ENCODE results near the gene PWWP2B.

GRCh38 chr10:132430231-132430743 is 33.3 kb downstream of the PWWP2B start:
- TF ChIP-seq CTCF (IDR thresholded peaks at IDR 0.05 in 2 of 3, conservative IDR thresholded peaks at IDR 0.05 in 1 of 3; ENCODE audit: insufficient read depth in 2 of 3, low read depth in 1 of 3, low read length in 3 of 3) (no peak), ELK3 (CRISPR knock-in tag; IDR thresholded peaks at IDR 0.05) (no peak), FOXJ3 (CRISPR knock-in tag; IDR thresholded peaks at IDR 0.05) (no peak), TAF1 (IDR thresholded peaks at IDR 0.05; ENCODE audit: control insufficient read depth, extremely low read depth, insufficient read depth, low read length, severe bottlenecking) (no peak), HDAC2 (IDR thresholded peaks at IDR 0.05) (no peak)
- TF ChIP-seq, protein P1, sequence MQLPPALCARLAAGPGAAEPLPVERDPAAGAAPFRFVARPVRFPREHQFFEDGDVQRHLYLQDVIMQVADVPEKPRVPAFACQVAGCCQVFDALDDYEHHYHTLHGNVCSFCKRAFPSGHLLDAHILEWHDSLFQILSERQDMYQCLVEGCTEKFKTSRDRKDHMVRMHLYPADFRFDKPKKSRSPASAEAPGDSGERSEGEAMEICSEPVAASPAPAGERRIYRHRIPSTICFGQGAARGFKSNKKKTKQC (CRISPR knock-in tag; IDR thresholded peaks at IDR 0.05), result no peak
- TF ChIP-seq, protein P2, sequence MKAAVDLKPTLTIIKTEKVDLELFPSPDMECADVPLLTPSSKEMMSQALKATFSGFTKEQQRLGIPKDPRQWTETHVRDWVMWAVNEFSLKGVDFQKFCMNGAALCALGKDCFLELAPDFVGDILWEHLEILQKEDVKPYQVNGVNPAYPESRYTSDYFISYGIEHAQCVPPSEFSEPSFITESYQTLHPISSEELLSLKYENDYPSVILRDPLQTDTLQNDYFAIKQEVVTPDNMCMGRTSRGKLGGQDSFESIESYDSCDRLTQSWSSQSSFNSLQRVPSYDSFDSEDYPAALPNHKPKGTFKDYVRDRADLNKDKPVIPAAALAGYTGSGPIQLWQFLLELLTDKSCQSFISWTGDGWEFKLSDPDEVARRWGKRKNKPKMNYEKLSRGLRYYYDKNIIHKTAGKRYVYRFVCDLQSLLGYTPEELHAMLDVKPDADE (conservative IDR thresholded peaks at IDR 0.05; ENCODE audit: control insufficient read depth, low read depth, low read length), result no peak

All from K562 (cell line).